Gastroesophageal sphincter (tissue), 4 donors: ENCODE measurements around the gene TP53BP1. TPM values are rescaled to one million over a fixed set of nuclear protein-coding genes. Genes with fewer than 3 reads are reported as not detected.

Experiments
- ATAC-seq: fragments of 150-250 bp; one replicate; pipeline ENCODE4 v1.9.1; 2016; ENCODE audit warnings: mild to moderate bottlenecking, moderate library complexity
- H3K27ac ChIP-seq, 4 donors: fragments of 200-600 bp; sonication (generic) in 3 of 4; 1 replicate in 3 of 4; 2 replicates in 1 of 4; pipeline ENCODE4 v1.5.1; 2016 to 2019
- H3K27me3 ChIP-seq: fragments of 200-600 bp; sonication (generic); one replicate; pipeline ENCODE4 v1.5.1; 2019
- H3K36me3 ChIP-seq, 2 donors: fragments of 200-600 bp; sonication (generic); one replicate each; pipeline ENCODE4 v1.5.1; 2019; ENCODE audit warnings: control low read depth in 1 of 2
- H3K4me1 ChIP-seq, 3 donors: fragments of 200-600 bp; sonication (generic); 1 replicate in 2 of 3; 2 replicates in 1 of 3; pipeline ENCODE4 v1.5.1; 2016 to 2019; ENCODE audit warnings: control low read depth in 2 of 3
- H3K4me3 ChIP-seq, 2 donors: fragments of 200-600 bp; sonication (generic); one replicate each; pipeline ENCODE4 v1.5.1; 2019; ENCODE audit warnings: mild to moderate bottlenecking in 1 of 2, moderate library complexity in 1 of 2
- H3K9me3 ChIP-seq, 3 donors: fragments of 200-600 bp; sonication (generic); one replicate each; pipeline ENCODE4 v1.5.1; 2017 to 2019; ENCODE audit warnings: control low read depth in 2 of 3
- CTCF ChIP-seq, 4 experiments: fragments of 200-600 bp in 2 of 4; fragments of 450-650 bp in 2 of 4; sonication (generic) in 1 of 4; IDR thresholded peaks; one replicate each; pipeline ENCODE4 v1.5.1; 2017 to 2019; ENCODE audit warnings: antibody characterized with exemption in 4 of 4, mild to moderate bottlenecking in 2 of 4, moderate library complexity in 2 of 4
- EP300 ChIP-seq: sonication (generic); formaldehyde crosslinking; IDR thresholded peaks from one replicate; pipeline ENCODE4 v1.6.1; 2017; ENCODE audit warnings: antibody characterized with exemption, mild to moderate bottlenecking
- POLR2A ChIP-seq, 2 donors: fragments of 450-650 bp; IDR thresholded peaks; one replicate each; pipeline ENCODE4 v1.6.1; 2017; ENCODE audit warnings: antibody characterized with exemption in 2 of 2, mild to moderate bottlenecking in 2 of 2, moderate library complexity in 1 of 2
- POLR2AphosphoS5 ChIP-seq: sonication (generic); formaldehyde crosslinking; IDR thresholded peaks from one replicate; pipeline ENCODE4 v1.6.1; 2017; ENCODE audit warnings: antibody characterized with exemption
- WGBS, 2 donors: methylation state at CpG; one replicate each; pipeline ENCODE4 v1.1.5; 2018; ENCODE audit warnings: low coverage in 1 of 2; 5-methylcytosine and 5-hydroxymethylcytosine counted together
- total RNA-seq, 4 donors: library from RNA; depleted of rRNA; stranded (reverse); fragments of >200 nt; gene quantifications; one replicate each; pipeline ENCODE4 v1.1.0, GENCODE V29; 2016

Gene TP53BP1
- total RNA-seq, 4 donors from 2014 or later: 21.8 to 40.2 (median 33.5) TPM

- TF ChIP-seq EP300 (no peak), POLR2AphosphoS5 (no peak), CTCF (IDR thresholded peaks at IDR 0.05) (no peak), POLR2A (IDR thresholded peaks at IDR 0.05) (no peak)
- H3K27ac ChIP-seq: no peak overlapping the region
- H3K9me3 ChIP-seq: no peaks in the 10 kb centered on the region
- ATAC-seq: no peak
- peaks cover 4 to 66% of the 10 kb centered on the region in 2 donors for H3K36me3 ChIP-seq
- H3K4me3 ChIP-seq: no peak overlapping the region
- WGBS, 2 donors: 81 to 82% methylated on average over 4 of the region's 4 CpGs
- H3K4me1 ChIP-seq: no peaks in the 10 kb centered on the region
- H3K27me3 ChIP-seq: no peaks in the 10 kb centered on the region
These were observed 59.8 kb downstream of the TP53BP1 start for GRCh38 chr15:43433165-43433564.

- H3K9me3 ChIP-seq: no peaks in the 10 kb centered on the region
- WGBS, 2 donors: 45 to 46% methylated on average over 2 to 3 of the region's 3 CpGs
- peaks cover 4 to 74% of the 10 kb centered on the region in 2 donors for H3K36me3 ChIP-seq
- H3K27ac ChIP-seq: no peak overlapping the region
- no peak for TF ChIP-seq POLR2AphosphoS5
- no peak for TF ChIP-seq CTCF (IDR thresholded peaks at IDR 0.05)
- no peak for TF ChIP-seq POLR2A (IDR thresholded peaks at IDR 0.05)
- no peak for TF ChIP-seq EP300
- ATAC-seq: no peak
- H3K4me1 ChIP-seq: no peaks in the 10 kb centered on the region
- H3K4me3 ChIP-seq: no peak overlapping the region
- no peaks in the 10 kb centered on the region for H3K27me3 ChIP-seq
These were observed 63.3 kb downstream of the TP53BP1 start for GRCh38 chr15:43429687-43430086.

- Histone ChIP-seq H3K36me3 (peaks cover 0 to 94% of the 10 kb centered on the region in 2 donors), H3K27me3 (no peaks in the 10 kb centered on the region), H3K27ac (no peak overlapping the region), H3K4me1 (no peaks in the 10 kb centered on the region), H3K9me3 (no peaks in the 10 kb centered on the region), H3K4me3 (no peak overlapping the region)
- WGBS, 2 donors: 94 to 96% methylated on average over 3 of the region's 3 CpGs
- no peak for ATAC-seq
- TF ChIP-seq POLR2A (IDR thresholded peaks at IDR 0.05) (no peak), POLR2AphosphoS5 (no peak), CTCF (IDR thresholded peaks at IDR 0.05) (no peak), EP300 (no peak)
These were observed 69.2 kb downstream of the TP53BP1 start for GRCh38 chr15:43423793-43424192.

- 89 to 100% methylated on average over 2 to 7 of the region's 7 CpGs for WGBS, 2 donors
- no peak for ATAC-seq
- no peaks in the 10 kb centered on the region for H3K9me3 ChIP-seq
- no peak overlapping the region for H3K27ac ChIP-seq
- no peaks in the 10 kb centered on the region for H3K4me1 ChIP-seq
- H3K27me3 ChIP-seq: no peaks in the 10 kb centered on the region
- H3K4me3 ChIP-seq: no peak overlapping the region
- H3K36me3 ChIP-seq: peaks cover 0 to 99% of the 10 kb centered on the region in 2 donors
- TF ChIP-seq CTCF (IDR thresholded peaks at IDR 0.05): no peak
- no peak for TF ChIP-seq POLR2A (IDR thresholded peaks at IDR 0.05)
- no peak for TF ChIP-seq POLR2AphosphoS5
- no peak for TF ChIP-seq EP300
These were observed 72.1 kb downstream of the TP53BP1 start for GRCh38 chr15:43420876-43421275.

- peaks cover 0 to 99% of the 10 kb centered on the region in 2 donors for H3K36me3 ChIP-seq
- H3K27me3 ChIP-seq: no peaks in the 10 kb centered on the region
- 77% methylated on average over 7 of the region's 10 CpGs; no CpG with 5 or more reads in 1 of the 2 donors for WGBS, 2 donors
- no peak for ATAC-seq
- no peaks in the 10 kb centered on the region for H3K4me1 ChIP-seq
- TF ChIP-seq POLR2A (IDR thresholded peaks at IDR 0.05): no peak
- TF ChIP-seq CTCF (IDR thresholded peaks at IDR 0.05): no peak
- no peak for TF ChIP-seq EP300
- TF ChIP-seq POLR2AphosphoS5: no peak
- H3K4me3 ChIP-seq: no peak overlapping the region
- no peaks in the 10 kb centered on the region for H3K9me3 ChIP-seq
- no peak overlapping the region for H3K27ac ChIP-seq
These were observed 72.5 kb downstream of the TP53BP1 start for GRCh38 chr15:43420435-43420834.
